Left colon (tissue), 2 donors: ENCODE results near the gene TBC1D25. TPM values are rescaled to one million over a fixed set of nuclear protein-coding genes. Genes with fewer than 3 reads are reported as not detected.
"Not testable (repeated sequence)": the region's sequence is repeated elsewhere in the genome, so short reads cannot be mapped to it uniquely, and the experiment has no call there.

ENCODE experiments used
- ATAC-seq: fragments of 200-7000 bp; cut with Tn5 transposase; one replicate; pipeline ENCODE4 v1.9.1; 2020; ENCODE audit warnings: mild to moderate bottlenecking, moderate library complexity
- DNase-seq, 2 donors: peaks; one replicate each; pipeline ENCODE4 v3.0.0-alpha.2; 2020
- intact Hi-C, 2 donors: fragments of 100-400 bp; cut with DNase I in 1 of 2; cut with micrococcal nuclease in 1 of 2; formaldehyde crosslinking; loops; one replicate each; pipeline versions ENCODE4 v1.11.2 to v1.14.0; 2022; cut with DNase I, micrococcal nuclease
- total RNA-seq, 2 donors: library from RNA; stranded (reverse); fragmentation: NEBNext Ultra II Directional; extraction: Animal tissue kit (Norgen Biotek cat#: 25700); gene quantifications; one replicate each; pipeline ENCODE4 v1.2.1, GENCODE V29; 2021
- donor health status: DM: no; HTN: no; CAD: no.
- donor health status: DM: yes; HTN: yes; CAD: no.

The TBC1D25 gene
- total RNA-seq, 2 donors from 2014 or later, result 11.6 to 15.7 TPM

- intact Hi-C loops, result no loop called here
- ATAC-seq, result no peak
- no peak for DNase-seq
Observed at GRCh38 chrX:48541140-48541814, 1.8 kb downstream of the TBC1D25 start.

GRCh38 chrX:48548871-48549270 lies 9.4 kb downstream of the TBC1D25 start:
- DNase-seq (no peak), ATAC-seq (no peak)
- intact Hi-C loops, result no loop called here

- intact Hi-C loops, ATAC-seq, DNase-seq: not testable (repeated sequence)
Observed at GRCh38 chrX:48555731-48556325, 16.3 kb downstream of the TBC1D25 start.

GRCh38 chrX:48558271-48558670 lies 18.8 kb downstream of the TBC1D25 start:
- intact Hi-C loops, result no loop called here
- ATAC-seq (no peak), DNase-seq (no peak)

- intact Hi-C loops, result no loop called here
- ATAC-seq (no peak), DNase-seq (no peak)
Observed at GRCh38 chrX:48559636-48560035, 20.1 kb downstream of the TBC1D25 start.

- DNase-seq (no peak), ATAC-seq (no peak)
- intact Hi-C loops, result no loop called here
Observed at GRCh38 chrX:48560056-48560455, 20.5 kb downstream of the TBC1D25 start.

GRCh38 chrX:48560681-48561080 lies 21.2 kb downstream of the TBC1D25 start:
- ATAC-seq, result no peak

GRCh38 chrX:48569958-48570357 lies 30.4 kb downstream of the TBC1D25 start:
- ATAC-seq (no peak), DNase-seq (no peak)
- intact Hi-C loops, result no loop called here

More at GRCh38 chrX:48560681-48561080, 21.2 kb downstream of the TBC1D25 start:
- intact Hi-C loops, result no loop called here
- no peak for DNase-seq

GRCh38 chrX:48573690-48574269 lies 34.3 kb downstream of the TBC1D25 start:
- intact Hi-C loops, result no loop called here
- DNase-seq (peak; percentile 34 to 54), ATAC-seq (no peak)

- DNase-seq (peak; percentile 93 to 94), ATAC-seq (peak; percentile 96)
- intact Hi-C loops, result no loop called here
Observed at GRCh38 chrX:48574270-48575266, 35.1 kb downstream of the TBC1D25 start, which contains the start of gene RBM3. Gene RBM3, plus strand, starts transcription at chrX:48574484. Its CDS starts 697 bp downstream, at chrX:48575181.

- intact Hi-C loops, result no loop called here
- ATAC-seq, result no peak
- DNase-seq, result no peak
Observed at GRCh38 chrX:48575642-48576041, 36.1 kb downstream of the TBC1D25 start.

GRCh38 chrX:48576108-48576507 lies 36.6 kb downstream of the TBC1D25 start:
- DNase-seq, result no peak
- intact Hi-C loops, result no loop called here
- ATAC-seq, result no peak

- intact Hi-C loops, result no loop called here
- DNase-seq (no peak), ATAC-seq (no peak)
Observed at GRCh38 chrX:48578661-48579128, 39.2 kb downstream of the TBC1D25 start.

- DNase-seq, result no peak
- intact Hi-C loops, result no loop called here
- ATAC-seq, result no peak
Observed at GRCh38 chrX:48579259-48579658, 39.7 kb downstream of the TBC1D25 start.

GRCh38 chrX:48580662-48581061 lies 41.1 kb downstream of the TBC1D25 start:
- intact Hi-C loops, result no loop called here
- no peak for ATAC-seq
- no peak for DNase-seq

GRCh38 chrX:48584698-48585097 lies 45.2 kb downstream of the TBC1D25 start:
- intact Hi-C loops, result no loop called here
- no peak for DNase-seq
- no peak for ATAC-seq

GRCh38 chrX:48589482-48590162 lies 50.1 kb downstream of the TBC1D25 start:
- intact Hi-C loops, result no loop called here
- ATAC-seq (peak; percentile 30), DNase-seq (no peak)
